WTC11 (cell line): Measurements from ENCODE around the gene RCC2.

ENCODE experiments used
- AR ChIP-seq: fragments of 250-450 bp; sonication (Bioruptor Pico); IDR thresholded peaks from 2 replicates; pipeline ENCODE4 v1.9.0; 2021; ENCODE audit warnings: mild to moderate bottlenecking
- ATF2 ChIP-seq: sonication (generic); formaldehyde crosslinking; IDR thresholded peaks from 2 replicates; pipeline ENCODE4 v1.8.1; 2022; ENCODE audit warnings: low read depth, missing genetic modification reagents, borderline replicate concordance
- IRF2 ChIP-seq: sonication (generic); formaldehyde crosslinking; IDR thresholded peaks from 2 replicates; pipeline ENCODE4 v1.8.0; 2022; ENCODE audit warnings: low read depth, missing genetic modification reagents, borderline replicate concordance
- JUN ChIP-seq: sonication (generic); formaldehyde crosslinking; IDR thresholded peaks from 2 replicates; pipeline ENCODE4 v1.8.0; 2023; ENCODE audit warnings: mild to moderate bottlenecking, missing genetic modification reagents
- MAX ChIP-seq: sonication (generic); formaldehyde crosslinking; IDR thresholded peaks from 2 replicates; pipeline ENCODE4 v1.8.0; 2022; ENCODE audit warnings: mild to moderate bottlenecking, missing genetic modification reagents
- ZNF219 ChIP-seq: sonication (generic); formaldehyde crosslinking; IDR thresholded peaks from 2 replicates; pipeline ENCODE4 v1.8.0; 2023; ENCODE audit warnings: missing genetic modification reagents, mild to moderate bottlenecking, borderline replicate concordance
- ZNF416 ChIP-seq: fragments of 250-450 bp; sonication (Bioruptor Pico); IDR thresholded peaks from 2 replicates; pipeline ENCODE4 v1.9.0; 2021; ENCODE audit warnings: mild to moderate bottlenecking, inconsistent platforms
- TF ChIP-seq, protein P1 (sequence below): fragments of 200-600 bp; IDR thresholded peaks from 2 replicates; pipeline ENCODE4 v1.8.0; 2022; ENCODE audit warnings: antibody characterized with exemption
- TF ChIP-seq, protein P2 (sequence below): sonication (generic); formaldehyde crosslinking; IDR thresholded peaks from 2 replicates; pipeline ENCODE4 v1.8.0; 2023; ENCODE audit warnings: missing genetic modification reagents
- TF ChIP-seq, protein P3 (sequence below): fragments of 250-450 bp; sonication (Bioruptor Pico); IDR thresholded peaks from 2 replicates; pipeline ENCODE4 v2.1.2; 2022; ENCODE audit warnings: mild to moderate bottlenecking, moderate library complexity
- TF ChIP-seq, protein P4 (sequence below): sonication (generic); formaldehyde crosslinking; IDR thresholded peaks from 2 replicates; pipeline ENCODE4 v1.8.1; 2022; ENCODE audit warnings: missing genetic modification reagents, borderline replicate concordance
- TF ChIP-seq, protein P5 (sequence below): sonication (generic); formaldehyde crosslinking; IDR thresholded peaks from 2 replicates; pipeline ENCODE4 v1.8.1; 2023; ENCODE audit warnings: mild to moderate bottlenecking, moderate library complexity, missing genetic modification reagents
- TF ChIP-seq, protein P6 (sequence below): sonication (generic); formaldehyde crosslinking; IDR thresholded peaks from 2 replicates; pipeline ENCODE4 v1.8.1; 2022; ENCODE audit warnings: mild to moderate bottlenecking, missing genetic modification reagents, moderate library complexity, borderline replicate concordance
- TF ChIP-seq, protein P7 (sequence below): sonication (generic); formaldehyde crosslinking; conservative IDR thresholded peaks from 2 replicates; pipeline ENCODE4 v1.8.1; 2022; ENCODE audit warnings: mild to moderate bottlenecking, missing genetic modification reagents

DNA sequence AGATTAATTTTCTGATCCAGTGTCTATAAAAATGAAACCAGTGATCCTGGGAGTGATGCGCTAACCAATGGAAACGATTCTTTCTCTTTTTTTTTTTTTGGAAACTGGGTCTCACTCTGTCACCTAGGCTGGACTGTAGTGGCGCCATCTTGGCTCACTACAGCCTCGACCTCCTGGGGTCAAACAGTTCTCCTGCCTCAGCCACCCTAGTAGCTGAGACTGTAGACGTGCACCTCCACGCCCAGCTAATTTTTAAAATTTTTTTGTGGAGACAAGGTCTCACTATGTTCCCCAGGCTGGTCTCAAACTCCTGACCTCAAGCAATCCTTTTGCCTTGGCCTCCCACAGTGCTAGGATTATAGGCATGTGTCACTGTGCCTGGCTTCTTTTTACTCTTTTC, 3.4 kb upstream of the RCC2 start:
- TF ChIP-seq, protein P1, sequence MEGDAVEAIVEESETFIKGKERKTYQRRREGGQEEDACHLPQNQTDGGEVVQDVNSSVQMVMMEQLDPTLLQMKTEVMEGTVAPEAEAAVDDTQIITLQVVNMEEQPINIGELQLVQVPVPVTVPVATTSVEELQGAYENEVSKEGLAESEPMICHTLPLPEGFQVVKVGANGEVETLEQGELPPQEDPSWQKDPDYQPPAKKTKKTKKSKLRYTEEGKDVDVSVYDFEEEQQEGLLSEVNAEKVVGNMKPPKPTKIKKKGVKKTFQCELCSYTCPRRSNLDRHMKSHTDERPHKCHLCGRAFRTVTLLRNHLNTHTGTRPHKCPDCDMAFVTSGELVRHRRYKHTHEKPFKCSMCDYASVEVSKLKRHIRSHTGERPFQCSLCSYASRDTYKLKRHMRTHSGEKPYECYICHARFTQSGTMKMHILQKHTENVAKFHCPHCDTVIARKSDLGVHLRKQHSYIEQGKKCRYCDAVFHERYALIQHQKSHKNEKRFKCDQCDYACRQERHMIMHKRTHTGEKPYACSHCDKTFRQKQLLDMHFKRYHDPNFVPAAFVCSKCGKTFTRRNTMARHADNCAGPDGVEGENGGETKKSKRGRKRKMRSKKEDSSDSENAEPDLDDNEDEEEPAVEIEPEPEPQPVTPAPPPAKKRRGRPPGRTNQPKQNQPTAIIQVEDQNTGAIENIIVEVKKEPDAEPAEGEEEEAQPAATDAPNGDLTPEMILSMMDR, result no peak
- TF ChIP-seq MAX (CRISPR knock-in tag) (no peak), ZNF219 (CRISPR knock-in tag) (no peak), AR (CRISPR knock-in tag) (no peak), IRF2 (no peak), ATF2 (CRISPR knock-in tag) (no peak), JUN (no peak), ZNF416 (CRISPR knock-in tag) (no peak)
- TF ChIP-seq, protein P2, sequence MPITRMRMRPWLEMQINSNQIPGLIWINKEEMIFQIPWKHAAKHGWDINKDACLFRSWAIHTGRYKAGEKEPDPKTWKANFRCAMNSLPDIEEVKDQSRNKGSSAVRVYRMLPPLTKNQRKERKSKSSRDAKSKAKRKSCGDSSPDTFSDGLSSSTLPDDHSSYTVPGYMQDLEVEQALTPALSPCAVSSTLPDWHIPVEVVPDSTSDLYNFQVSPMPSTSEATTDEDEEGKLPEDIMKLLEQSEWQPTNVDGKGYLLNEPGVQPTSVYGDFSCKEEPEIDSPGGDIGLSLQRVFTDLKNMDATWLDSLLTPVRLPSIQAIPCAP (CRISPR knock-in tag), result no peak
- TF ChIP-seq, protein P3, sequence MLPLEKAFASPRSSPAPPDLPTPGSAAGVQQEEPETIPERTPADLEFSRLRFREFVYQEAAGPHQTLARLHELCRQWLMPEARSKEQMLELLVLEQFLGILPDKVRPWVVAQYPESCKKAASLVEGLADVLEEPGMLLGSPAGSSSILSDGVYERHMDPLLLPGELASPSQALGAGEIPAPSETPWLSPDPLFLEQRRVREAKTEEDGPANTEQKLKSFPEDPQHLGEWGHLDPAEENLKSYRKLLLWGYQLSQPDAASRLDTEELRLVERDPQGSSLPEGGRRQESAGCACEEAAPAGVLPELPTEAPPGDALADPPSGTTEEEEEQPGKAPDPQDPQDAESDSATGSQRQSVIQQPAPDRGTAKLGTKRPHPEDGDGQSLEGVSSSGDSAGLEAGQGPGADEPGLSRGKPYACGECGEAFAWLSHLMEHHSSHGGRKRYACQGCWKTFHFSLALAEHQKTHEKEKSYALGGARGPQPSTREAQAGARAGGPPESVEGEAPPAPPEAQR, result no peak
- TF ChIP-seq, protein P4, sequence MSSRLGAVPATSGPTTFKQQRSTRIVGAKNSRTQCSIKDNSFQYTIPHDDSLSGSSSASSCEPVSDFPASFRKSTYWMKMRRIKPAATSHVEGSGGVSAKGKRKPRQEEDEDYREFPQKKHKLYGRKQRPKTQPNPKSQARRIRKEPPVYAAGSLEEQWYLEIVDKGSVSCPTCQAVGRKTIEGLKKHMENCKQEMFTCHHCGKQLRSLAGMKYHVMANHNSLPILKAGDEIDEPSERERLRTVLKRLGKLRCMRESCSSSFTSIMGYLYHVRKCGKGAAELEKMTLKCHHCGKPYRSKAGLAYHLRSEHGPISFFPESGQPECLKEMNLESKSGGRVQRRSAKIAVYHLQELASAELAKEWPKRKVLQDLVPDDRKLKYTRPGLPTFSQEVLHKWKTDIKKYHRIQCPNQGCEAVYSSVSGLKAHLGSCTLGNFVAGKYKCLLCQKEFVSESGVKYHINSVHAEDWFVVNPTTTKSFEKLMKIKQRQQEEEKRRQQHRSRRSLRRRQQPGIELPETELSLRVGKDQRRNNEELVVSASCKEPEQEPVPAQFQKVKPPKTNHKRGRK (CRISPR knock-in tag), result no peak
- TF ChIP-seq, protein P5, sequence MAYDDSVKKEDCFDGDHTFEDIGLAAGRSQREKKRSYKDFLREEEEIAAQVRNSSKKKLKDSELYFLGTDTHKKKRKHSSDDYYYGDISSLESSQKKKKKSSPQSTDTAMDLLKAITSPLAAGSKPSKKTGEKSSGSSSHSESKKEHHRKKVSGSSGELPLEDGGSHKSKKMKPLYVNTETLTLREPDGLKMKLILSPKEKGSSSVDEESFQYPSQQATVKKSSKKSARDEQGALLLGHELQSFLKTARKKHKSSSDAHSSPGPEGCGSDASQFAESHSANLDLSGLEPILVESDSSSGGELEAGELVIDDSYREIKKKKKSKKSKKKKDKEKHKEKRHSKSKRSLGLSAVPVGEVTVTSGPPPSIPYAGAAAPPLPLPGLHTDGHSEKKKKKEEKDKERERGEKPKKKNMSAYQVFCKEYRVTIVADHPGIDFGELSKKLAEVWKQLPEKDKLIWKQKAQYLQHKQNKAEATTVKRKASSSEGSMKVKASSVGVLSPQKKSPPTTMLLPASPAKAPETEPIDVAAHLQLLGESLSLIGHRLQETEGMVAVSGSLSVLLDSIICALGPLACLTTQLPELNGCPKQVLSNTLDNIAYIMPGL (CRISPR knock-in tag), result no peak
- TF ChIP-seq, protein P6, sequence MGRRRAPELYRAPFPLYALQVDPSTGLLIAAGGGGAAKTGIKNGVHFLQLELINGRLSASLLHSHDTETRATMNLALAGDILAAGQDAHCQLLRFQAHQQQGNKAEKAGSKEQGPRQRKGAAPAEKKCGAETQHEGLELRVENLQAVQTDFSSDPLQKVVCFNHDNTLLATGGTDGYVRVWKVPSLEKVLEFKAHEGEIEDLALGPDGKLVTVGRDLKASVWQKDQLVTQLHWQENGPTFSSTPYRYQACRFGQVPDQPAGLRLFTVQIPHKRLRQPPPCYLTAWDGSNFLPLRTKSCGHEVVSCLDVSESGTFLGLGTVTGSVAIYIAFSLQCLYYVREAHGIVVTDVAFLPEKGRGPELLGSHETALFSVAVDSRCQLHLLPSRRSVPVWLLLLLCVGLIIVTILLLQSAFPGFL, result no peak
- TF ChIP-seq, protein P7, sequence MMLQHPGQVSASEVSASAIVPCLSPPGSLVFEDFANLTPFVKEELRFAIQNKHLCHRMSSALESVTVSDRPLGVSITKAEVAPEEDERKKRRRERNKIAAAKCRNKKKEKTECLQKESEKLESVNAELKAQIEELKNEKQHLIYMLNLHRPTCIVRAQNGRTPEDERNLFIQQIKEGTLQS, result no peak
